ENCODE results near the gene SPIRE1. TPM values are rescaled to one million over a fixed set of nuclear protein-coding genes. Genes with fewer than 3 reads are reported as not detected.

SPIRE1 gene
- total RNA-seq, 2 donors from 2014 or later = 21.9 to 23.6 TPM

DNA sequence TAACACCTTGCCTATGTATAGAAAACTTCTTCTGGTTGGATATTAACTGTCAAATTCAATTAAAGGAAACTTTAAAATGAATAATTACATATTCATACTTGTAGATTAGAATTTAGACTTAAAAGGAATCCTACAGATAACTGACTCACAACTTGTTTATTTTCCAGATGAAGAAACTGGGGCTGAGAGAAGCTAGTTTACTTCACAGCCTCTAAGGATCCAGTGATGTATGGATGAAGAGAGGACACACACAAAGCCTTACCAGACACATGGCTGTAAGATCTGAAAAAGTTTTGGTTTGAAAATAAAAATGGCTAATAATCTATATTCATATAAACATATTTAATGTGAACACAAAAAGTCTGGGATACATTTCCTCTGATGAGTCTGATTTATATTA lies 177.9 kb downstream of the SPIRE1 start:
- H3K27me3 ChIP-seq (replicated peaks; ENCODE audit: insufficient read depth) = no peaks in the 10 kb centered on the region
- no peak for DNase-seq (ENCODE audit: low spot score)
- TF ChIP-seq, protein P1, sequence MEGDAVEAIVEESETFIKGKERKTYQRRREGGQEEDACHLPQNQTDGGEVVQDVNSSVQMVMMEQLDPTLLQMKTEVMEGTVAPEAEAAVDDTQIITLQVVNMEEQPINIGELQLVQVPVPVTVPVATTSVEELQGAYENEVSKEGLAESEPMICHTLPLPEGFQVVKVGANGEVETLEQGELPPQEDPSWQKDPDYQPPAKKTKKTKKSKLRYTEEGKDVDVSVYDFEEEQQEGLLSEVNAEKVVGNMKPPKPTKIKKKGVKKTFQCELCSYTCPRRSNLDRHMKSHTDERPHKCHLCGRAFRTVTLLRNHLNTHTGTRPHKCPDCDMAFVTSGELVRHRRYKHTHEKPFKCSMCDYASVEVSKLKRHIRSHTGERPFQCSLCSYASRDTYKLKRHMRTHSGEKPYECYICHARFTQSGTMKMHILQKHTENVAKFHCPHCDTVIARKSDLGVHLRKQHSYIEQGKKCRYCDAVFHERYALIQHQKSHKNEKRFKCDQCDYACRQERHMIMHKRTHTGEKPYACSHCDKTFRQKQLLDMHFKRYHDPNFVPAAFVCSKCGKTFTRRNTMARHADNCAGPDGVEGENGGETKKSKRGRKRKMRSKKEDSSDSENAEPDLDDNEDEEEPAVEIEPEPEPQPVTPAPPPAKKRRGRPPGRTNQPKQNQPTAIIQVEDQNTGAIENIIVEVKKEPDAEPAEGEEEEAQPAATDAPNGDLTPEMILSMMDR (IDR thresholded peaks at IDR 0.05) = no peak
- TF ChIP-seq POLR2A (IDR thresholded peaks at IDR 0.05) (no peak), POLR2AphosphoS5 (IDR thresholded peaks at IDR 0.05) (no peak)
- H3K4me1 ChIP-seq (replicated peaks) = no peaks in the 10 kb centered on the region
- intact Hi-C loops (cut with DNase I) = no loop called here
- H3K36me3 ChIP-seq = no peaks in the 10 kb centered on the region
- no peaks in the 10 kb centered on the region for H3K9me3 ChIP-seq
- H3K27ac ChIP-seq = no peak overlapping the region
- no peak overlapping the region for H3K4me3 ChIP-seq

DNA sequence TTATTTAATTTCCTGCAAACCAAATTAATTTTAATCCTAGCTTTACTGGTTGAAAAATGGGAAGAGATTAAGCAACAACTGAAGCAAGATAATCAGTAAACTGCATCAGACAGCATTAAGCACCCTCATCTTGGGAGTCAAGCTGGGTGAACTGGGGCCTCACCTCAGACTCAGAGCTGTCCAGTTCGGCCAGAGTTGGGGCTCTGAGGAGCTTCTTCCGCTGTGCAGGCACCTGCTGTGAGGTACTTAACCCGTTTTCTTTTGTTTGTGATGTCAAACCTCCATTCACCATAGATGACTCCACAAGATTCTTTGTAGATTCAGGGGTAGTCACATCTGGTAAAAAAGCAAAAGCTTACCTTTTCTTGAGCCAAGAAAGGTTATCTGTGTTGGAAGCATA lies 178.4 kb downstream of the SPIRE1 start:
- no peak for DNase-seq (ENCODE audit: low spot score)
- no peaks in the 10 kb centered on the region for H3K36me3 ChIP-seq
- no peaks in the 10 kb centered on the region for H3K4me1 ChIP-seq (replicated peaks)
- WGBS = 82% methylated on average over 3 of the region's 3 CpGs
- no peak overlapping the region for H3K4me3 ChIP-seq
- no peaks in the 10 kb centered on the region for H3K27me3 ChIP-seq (replicated peaks; ENCODE audit: insufficient read depth)
- intact Hi-C loops (cut with DNase I) = no loop called here
- no peak overlapping the region for H3K27ac ChIP-seq
- no peaks in the 10 kb centered on the region for H3K9me3 ChIP-seq
- TF ChIP-seq POLR2A (IDR thresholded peaks at IDR 0.05) = no peak
- no peak for TF ChIP-seq POLR2AphosphoS5 (IDR thresholded peaks at IDR 0.05)
- TF ChIP-seq, protein P1 (IDR thresholded peaks at IDR 0.05) = no peak

DNA sequence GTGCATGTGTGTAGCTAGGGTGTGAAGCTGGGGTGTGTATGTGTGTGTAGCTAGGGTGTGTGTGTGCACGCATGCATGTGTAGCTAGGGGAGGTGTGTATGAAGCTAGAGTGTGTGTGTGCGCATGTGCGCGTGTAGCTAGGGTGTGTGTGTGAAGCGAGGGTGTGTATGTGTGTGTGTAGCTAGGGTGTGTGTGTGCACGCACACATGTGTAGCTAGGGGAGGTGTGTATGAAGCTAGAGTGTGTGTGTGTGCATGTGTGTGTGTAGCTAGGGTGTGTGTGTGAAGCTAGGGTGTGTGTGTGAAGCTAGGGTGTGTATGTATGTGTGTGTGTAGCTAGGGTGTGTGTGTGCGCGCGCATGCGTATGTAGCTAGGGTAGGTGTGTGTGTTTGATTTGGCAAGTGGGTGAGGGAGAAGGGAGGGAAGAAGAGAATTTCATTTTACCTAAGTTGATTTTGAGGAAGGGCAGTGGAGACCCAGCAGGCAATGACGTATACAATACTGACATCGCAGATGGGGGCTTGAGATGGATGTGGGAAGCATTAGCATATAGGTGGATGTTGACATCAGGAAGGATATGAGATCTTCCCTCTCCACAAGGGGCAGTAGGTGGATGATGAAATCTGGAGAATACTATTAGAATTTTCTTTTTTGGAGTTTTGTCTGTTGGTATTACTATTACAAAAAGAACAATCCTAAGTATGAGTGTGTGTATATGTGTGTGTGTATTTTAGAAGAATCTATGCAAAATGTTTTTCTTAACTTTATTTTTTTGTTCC lies 179.4 kb downstream of the SPIRE1 start:
- no peak overlapping the region for H3K4me3 ChIP-seq
- no peak overlapping the region for H3K27ac ChIP-seq
- TF ChIP-seq POLR2A (IDR thresholded peaks at IDR 0.05) = no peak
- TF ChIP-seq, protein P1 (IDR thresholded peaks at IDR 0.05) = no peak
- no peak for TF ChIP-seq POLR2AphosphoS5 (IDR thresholded peaks at IDR 0.05)
- intact Hi-C loops (cut with DNase I) = no loop called here
- no peaks in the 10 kb centered on the region for H3K27me3 ChIP-seq (replicated peaks; ENCODE audit: insufficient read depth)
- WGBS = 93% methylated on average over 12 of the region's 12 CpGs
- H3K36me3 ChIP-seq = no peaks in the 10 kb centered on the region
- H3K9me3 ChIP-seq = no peaks in the 10 kb centered on the region
- no peaks in the 10 kb centered on the region for H3K4me1 ChIP-seq (replicated peaks)
- DNase-seq (ENCODE audit: low spot score) = no peak

DNA sequence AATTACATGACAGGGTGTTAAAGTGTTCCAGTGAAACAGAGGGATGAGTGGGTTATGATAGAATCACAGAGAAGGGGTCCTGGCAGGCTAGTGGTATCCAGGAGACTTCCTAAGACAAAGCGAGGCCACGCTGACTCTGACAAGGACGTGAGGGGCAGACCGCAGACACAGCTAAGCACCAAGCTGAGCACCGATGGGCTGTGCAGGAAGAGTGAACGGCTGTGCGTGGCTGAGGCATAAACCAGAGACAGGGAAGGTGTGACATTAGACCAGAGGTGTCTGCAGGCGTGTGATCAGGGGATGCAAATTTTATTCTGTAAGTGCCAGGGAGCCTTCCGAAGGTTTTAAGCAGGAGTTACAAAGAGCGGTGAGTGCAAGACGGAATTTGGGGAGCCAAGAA lies 180.3 kb downstream of the SPIRE1 start:
- Histone ChIP-seq H3K4me3 (no peak overlapping the region), H3K4me1 (replicated peaks) (no peaks in the 10 kb centered on the region), H3K36me3 (no peaks in the 10 kb centered on the region), H3K9me3 (no peaks in the 10 kb centered on the region), H3K27ac (no peak overlapping the region), H3K27me3 (replicated peaks; ENCODE audit: insufficient read depth) (no peaks in the 10 kb centered on the region)
- intact Hi-C loops (cut with DNase I) = no loop called here
- 92% methylated on average over 11 of the region's 11 CpGs for whole genome bisulfite sequencing
- TF ChIP-seq, protein P1 (IDR thresholded peaks at IDR 0.05) = no peak
- TF ChIP-seq POLR2A (IDR thresholded peaks at IDR 0.05) = no peak
- TF ChIP-seq POLR2AphosphoS5 (IDR thresholded peaks at IDR 0.05) = no peak
- DNase-seq (ENCODE audit: low spot score) = no peak

DNA sequence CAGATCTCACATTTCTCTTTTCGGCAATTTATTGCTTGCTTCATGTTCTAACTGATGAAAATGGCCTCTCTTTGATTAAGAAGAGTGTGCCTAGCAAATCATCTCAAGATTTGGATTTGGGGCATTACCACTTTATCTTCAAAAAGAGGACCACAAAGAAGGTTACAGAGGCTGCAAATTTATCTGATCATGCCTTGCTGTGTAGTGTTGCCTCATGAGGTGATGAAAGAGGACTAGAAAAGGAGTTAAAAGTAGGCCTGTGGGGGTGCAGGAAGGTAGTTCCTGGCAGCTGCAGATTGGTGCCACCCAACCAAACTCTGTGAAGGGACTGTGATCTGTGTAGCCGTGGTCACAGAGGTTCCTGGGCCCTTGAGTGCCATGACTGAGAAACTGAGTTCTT lies 181.0 kb downstream of the SPIRE1 start:
- intact Hi-C loops (cut with DNase I) = no loop called here
- Histone ChIP-seq H3K36me3 (no peaks in the 10 kb centered on the region), H3K9me3 (no peaks in the 10 kb centered on the region), H3K27me3 (replicated peaks; ENCODE audit: insufficient read depth) (no peaks in the 10 kb centered on the region), H3K27ac (no peak overlapping the region), H3K4me3 (no peak overlapping the region), H3K4me1 (replicated peaks) (no peaks in the 10 kb centered on the region)
- DNase-seq (ENCODE audit: low spot score) = no peak
- TF ChIP-seq, protein P1 (IDR thresholded peaks at IDR 0.05) = no peak
- TF ChIP-seq POLR2A (IDR thresholded peaks at IDR 0.05) = no peak
- no peak for TF ChIP-seq POLR2AphosphoS5 (IDR thresholded peaks at IDR 0.05)
- 96% methylated on average over 2 of the region's 2 CpGs for WGBS

Data from prostate gland (tissue), 2 donors.